Subcutaneous abdominal adipose tissue (tissue), 5 donors: ENCODE data around the gene ACTR10.
"Not testable (repeated sequence)": the region's sequence is repeated elsewhere in the genome, so short reads cannot be mapped to it uniquely, and the experiment has no call there.

Experiments
- H3K27ac ChIP-seq: one replicate; pipeline ENCODE4 v1.7.0; 2013; ENCODE audit warnings: low read depth, mild to moderate bottlenecking, inconsistent platforms, low read length, moderate library complexity
- H3K27me3 ChIP-seq, 5 donors: one replicate each; pipeline ENCODE4 v1.7.0; 2013; ENCODE audit warnings: low read length in 5 of 5, inconsistent platforms in 1 of 5; ENCODE audit not compliant: control insufficient read depth in 5 of 5, insufficient read depth in 4 of 5
- H3K36me3 ChIP-seq, 5 donors: one replicate each; pipeline ENCODE4 v1.7.0; 2013; ENCODE audit warnings: low read length in 5 of 5; ENCODE audit not compliant: control insufficient read depth in 5 of 5, insufficient read depth in 5 of 5
- H3K4me1 ChIP-seq, 5 donors: one replicate each; pipeline ENCODE4 v1.7.0; 2013; ENCODE audit warnings: low read length in 5 of 5, mild to moderate bottlenecking in 3 of 5, moderate library complexity in 1 of 5; ENCODE audit not compliant: control insufficient read depth in 5 of 5, insufficient read depth in 5 of 5
- H3K4me3 ChIP-seq, 5 donors: one replicate each; pipeline ENCODE4 v1.7.0; 2013; ENCODE audit warnings: low read length in 5 of 5, low read depth in 1 of 5
- H3K9ac ChIP-seq, 5 donors: one replicate each; pipeline ENCODE4 v1.7.0; 2013; ENCODE audit warnings: low read length in 5 of 5, mild to moderate bottlenecking in 4 of 5, moderate library complexity in 3 of 5
- H3K9me3 ChIP-seq, 5 donors: one replicate each; pipeline ENCODE4 v1.7.0; 2013; ENCODE audit warnings: low read length in 5 of 5; ENCODE audit not compliant: control insufficient read depth in 5 of 5
- donor health status: healthy.
- donor health status: healthy.
- donor health status: healthy.
- donor health status: healthy.
- donor health status: healthy.

Gene ACTR10

DNA sequence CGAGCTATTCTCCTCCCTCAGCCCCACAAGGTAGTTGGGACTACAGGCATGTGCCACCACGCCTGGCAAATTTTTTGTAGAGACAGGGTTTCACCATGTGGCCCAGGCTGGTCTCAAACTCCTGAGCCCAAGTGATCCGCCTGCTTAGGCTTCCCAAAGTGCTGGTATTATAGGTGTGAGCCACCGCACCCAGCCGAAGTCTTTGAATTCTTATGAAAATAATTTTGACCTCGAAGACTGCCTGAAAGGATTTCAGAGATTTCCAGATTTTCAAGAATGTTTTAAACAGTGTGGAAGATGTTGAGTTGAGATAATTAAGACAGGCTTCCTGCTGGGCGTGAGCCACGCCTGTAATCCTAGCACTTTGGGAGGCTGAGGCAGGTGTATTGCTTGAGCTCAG lies 49.7 kb downstream of the ACTR10 start:
- Histone ChIP-seq H3K27ac (no peak overlapping the region), H3K9me3 (no peaks in the 10 kb centered on the region), H3K36me3 (peaks cover 15 to 56% (median 30%) of the 10 kb centered on the region in 5 donors), H3K4me3 (no peak overlapping the region), H3K9ac (no peak overlapping the region), H3K27me3 (peaks cover 0 to under 1% (median 0%) of the 10 kb centered on the region in 5 donors), H3K4me1 (peaks cover 12 to 30% (median 22%) of the 10 kb centered on the region in 5 donors)

DNA sequence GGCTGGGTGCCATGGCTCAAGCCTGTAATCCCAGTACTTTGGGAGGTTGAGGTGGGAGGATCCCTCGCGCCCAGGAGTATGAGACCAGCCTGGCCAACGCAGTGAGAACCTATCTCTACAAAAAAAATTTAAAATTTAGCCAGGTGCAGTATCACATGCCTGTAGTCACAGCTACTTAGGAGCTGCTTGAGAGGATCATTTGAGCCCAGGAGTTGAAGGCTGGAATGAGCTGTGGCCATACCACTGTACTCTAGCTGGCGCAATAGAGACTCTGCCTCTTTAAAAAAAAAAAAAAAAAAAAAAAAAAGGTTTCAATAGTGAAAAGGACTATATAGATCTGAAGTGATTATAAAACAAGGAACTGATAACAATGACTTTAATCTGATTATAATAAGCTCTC lies 58.2 kb downstream of the ACTR10 start:
- peaks cover 26 to 92% (median 54%) of the 10 kb centered on the region in 5 donors for H3K36me3 ChIP-seq

DNA sequence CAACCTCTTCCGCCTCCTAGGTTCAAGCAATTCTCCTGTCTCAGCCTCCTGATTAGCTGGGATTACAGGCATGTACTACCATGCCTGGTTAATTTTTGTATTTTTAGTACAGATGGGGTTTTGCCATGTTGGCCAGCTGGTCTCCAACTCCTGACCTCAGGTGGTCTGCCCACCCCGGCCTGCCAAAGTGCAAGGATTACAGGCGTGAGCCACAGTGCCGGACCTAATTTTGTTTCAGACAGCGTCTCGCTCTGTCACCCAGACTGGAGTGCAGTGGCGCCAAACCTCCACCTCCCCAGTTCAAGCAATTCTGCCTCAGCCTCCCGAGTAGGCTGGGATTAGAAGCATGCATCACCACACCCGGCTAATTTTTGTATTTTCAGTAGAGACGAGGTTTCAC lies 62.1 kb downstream of the ACTR10 start:
- H3K4me3 ChIP-seq, H3K9ac ChIP-seq, H3K27ac ChIP-seq, H3K27me3 ChIP-seq, H3K4me1 ChIP-seq, H3K9me3 ChIP-seq: not testable (repeated sequence)
- H3K36me3 ChIP-seq = peaks cover 48 to 99% (median 79%) of the 10 kb centered on the region in 5 donors

More for the DNA sequence above, 58.2 kb downstream of the ACTR10 start:
- Histone ChIP-seq H3K4me1 (no peaks in the 10 kb centered on the region), H3K4me3 (no peak overlapping the region), H3K9me3 (no peaks in the 10 kb centered on the region), H3K9ac (no peak overlapping the region), H3K27me3 (no peaks in the 10 kb centered on the region), H3K27ac (no peak overlapping the region)

DNA sequence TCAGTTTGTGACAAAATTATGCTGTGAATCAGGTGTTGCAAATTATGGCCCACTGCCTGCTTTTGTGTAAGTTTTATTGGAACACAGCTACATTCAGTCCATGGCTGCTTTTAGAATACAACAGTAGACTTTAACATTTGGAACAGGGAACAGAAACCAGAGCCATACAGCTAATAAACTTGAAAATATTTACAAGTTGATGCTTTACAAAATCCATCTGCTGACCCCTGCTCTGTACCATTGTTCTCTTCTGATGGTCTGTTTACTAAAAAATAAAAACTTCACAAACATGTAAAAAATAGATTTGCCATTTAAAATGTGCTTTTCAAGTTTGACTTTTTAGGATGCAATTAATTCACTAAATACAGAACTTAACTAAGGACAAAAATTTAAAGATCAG lies 65.5 kb downstream of the ACTR10 start:
- Histone ChIP-seq H3K36me3 (peaks cover 49 to 99% (median 75%) of the 10 kb centered on the region in 5 donors), H3K4me1 (no peaks in the 10 kb centered on the region), H3K9me3 (no peaks in the 10 kb centered on the region), H3K27ac (no peak overlapping the region), H3K27me3 (no peaks in the 10 kb centered on the region), H3K4me3 (no peak overlapping the region), H3K9ac (no peak overlapping the region)

DNA sequence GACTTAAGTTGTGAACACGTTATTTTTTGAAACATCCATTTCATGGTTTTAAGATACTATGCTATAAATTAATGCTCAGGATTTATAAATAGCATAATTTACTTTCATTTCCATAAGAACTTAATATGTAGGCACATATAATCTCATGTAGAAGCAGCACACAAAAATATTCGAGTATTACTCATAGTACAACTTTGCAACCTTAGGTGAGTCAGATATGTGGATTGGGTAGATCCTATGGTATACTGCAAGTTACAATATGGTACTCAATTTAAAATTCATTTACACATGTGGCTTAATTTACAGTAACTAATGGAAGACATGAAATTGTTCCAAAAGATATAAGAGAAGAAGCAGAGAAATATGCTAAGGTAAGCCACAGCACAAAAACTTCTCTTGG lies 70.7 kb downstream of the ACTR10 start:
- H3K27me3 ChIP-seq = no peaks in the 10 kb centered on the region
- peaks cover 0 to 1% (median 0%) of the 10 kb centered on the region in 5 donors for H3K4me1 ChIP-seq
- peaks cover 51 to 86% (median 67%) of the 10 kb centered on the region in 5 donors for H3K36me3 ChIP-seq
- H3K9me3 ChIP-seq = no peaks in the 10 kb centered on the region
- no peak overlapping the region for H3K27ac ChIP-seq
- H3K4me3 ChIP-seq = no peak overlapping the region
- H3K9ac ChIP-seq = no peak overlapping the region

DNA sequence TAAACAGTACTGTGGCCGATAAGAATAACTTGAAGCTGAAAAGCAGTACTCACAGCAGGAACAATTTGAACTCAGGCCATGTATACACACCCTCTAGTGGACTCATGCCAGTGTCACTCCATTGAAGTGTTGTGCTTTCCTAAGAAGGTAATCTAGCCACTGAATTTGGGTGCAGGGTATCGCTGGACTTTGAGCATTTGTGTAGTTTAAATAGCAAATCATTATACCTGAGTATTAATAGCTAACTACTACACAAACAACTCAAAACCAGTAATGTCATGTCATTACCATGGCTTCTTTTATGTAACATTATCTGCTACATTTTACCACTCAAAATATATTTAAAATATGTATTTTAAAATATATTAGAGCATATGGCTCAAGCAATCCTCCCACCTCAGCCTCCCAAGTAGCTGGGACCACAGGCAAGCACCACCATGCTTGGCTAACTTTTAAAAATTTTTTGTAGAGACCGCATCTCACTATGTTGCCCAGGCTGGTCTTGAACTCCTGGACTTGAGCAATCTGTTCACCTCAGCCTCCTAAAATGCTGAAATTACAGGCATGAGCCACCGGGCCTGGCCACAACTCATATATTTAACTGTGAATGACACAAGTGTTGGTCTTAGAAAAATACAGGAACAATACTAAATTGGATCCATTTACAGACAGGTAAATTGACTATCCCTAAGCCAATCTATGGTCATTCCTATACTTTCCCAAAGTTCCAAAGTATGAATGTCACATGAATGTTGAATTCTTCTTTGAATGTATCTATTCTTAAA lies 72.8 kb downstream of the ACTR10 start:
- H3K36me3 ChIP-seq = peaks cover 34 to 70% (median 59%) of the 10 kb centered on the region in 5 donors

DNA sequence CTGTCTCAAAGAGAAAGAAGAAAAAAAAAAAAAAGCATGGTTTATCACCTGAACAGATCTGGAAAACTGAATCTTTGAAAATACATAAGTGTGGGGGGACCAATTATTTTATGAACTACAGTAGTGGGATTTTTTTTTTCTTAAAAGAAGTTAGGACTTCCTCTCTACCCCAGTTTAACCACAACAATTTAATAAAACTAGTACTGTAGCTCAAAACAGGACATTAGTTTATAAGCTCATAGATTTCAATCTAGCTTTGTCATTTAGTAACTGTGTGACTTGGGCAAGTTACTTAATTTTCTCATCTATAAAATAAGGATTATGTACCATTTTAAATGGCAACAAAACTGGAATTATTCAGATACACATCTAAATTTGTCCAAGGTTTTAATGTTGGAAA lies 74.9 kb downstream of the ACTR10 start:
- no peak overlapping the region for H3K4me3 ChIP-seq
- no peak overlapping the region for H3K9ac ChIP-seq
- peaks cover 0 to 10% (median 3%) of the 10 kb centered on the region in 5 donors for H3K4me1 ChIP-seq
- H3K27me3 ChIP-seq = no peaks in the 10 kb centered on the region
- no peaks in the 10 kb centered on the region for H3K9me3 ChIP-seq
- peaks cover 24 to 61% (median 45%) of the 10 kb centered on the region in 5 donors for H3K36me3 ChIP-seq
- H3K27ac ChIP-seq = no peak overlapping the region

More for the DNA sequence above, 72.8 kb downstream of the ACTR10 start:
- Histone ChIP-seq H3K9me3 (no peaks in the 10 kb centered on the region), H3K4me1 (peaks cover 0 to 10% (median 3%) of the 10 kb centered on the region in 5 donors), H3K27me3 (no peaks in the 10 kb centered on the region), H3K9ac (no peak overlapping the region), H3K27ac (no peak overlapping the region), H3K4me3 (no peak overlapping the region)

DNA sequence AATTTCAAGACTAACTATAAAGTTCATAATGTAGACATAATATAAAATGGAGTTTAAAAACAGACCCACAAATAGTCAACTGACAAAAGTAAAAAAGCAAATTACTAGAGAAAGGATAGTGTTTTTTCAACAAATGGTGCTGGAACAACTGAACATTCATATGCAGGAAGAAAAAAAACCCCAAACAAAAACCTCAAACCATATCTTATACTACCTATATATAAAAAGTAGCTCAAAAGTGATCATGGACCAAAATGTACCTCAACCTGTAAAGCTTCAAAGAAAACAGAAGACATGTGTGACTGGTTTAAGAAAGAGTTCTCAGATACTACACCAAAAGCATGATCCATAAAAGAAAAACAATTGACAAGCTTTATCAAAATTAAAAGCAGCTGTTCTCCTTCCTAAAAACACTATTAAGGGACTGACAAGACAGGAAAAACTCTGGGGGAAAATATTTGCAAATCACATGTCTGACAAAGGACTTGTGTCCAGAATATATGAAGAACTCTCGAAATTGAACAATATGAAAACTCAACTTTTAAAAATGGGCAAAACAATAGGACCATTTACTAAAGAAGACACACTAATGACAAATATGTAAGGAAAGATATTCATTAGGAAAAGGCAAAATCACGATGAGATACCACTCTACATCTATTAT lies 75.7 kb downstream of the ACTR10 start:
- Histone ChIP-seq H3K9ac (no peak overlapping the region), H3K4me3 (no peak overlapping the region), H3K27me3 (no peaks in the 10 kb centered on the region), H3K4me1 (peaks cover 0 to 12% (median 4%) of the 10 kb centered on the region in 5 donors), H3K27ac (no peak overlapping the region), H3K9me3 (no peaks in the 10 kb centered on the region), H3K36me3 (peaks cover 18 to 53% (median 38%) of the 10 kb centered on the region in 5 donors)

DNA sequence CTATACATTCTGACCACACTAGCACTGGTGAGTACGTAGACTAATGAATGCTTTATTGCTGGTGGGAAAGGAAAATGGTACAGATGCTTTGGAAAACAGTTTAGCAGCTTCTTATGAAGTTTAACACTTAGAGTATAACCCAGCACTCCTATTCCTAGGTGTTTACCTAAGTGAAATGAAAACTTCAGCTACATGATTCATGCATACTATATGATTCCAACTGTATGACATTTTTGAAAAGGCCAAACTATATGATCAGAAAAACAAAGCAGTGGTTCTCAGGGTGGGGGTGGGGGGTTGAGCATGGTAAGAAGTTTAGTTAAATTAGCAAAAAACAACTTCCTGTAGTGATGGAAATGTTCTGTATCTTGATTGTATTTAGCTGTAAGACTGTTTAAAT lies 76.3 kb downstream of the ACTR10 start:
- Histone ChIP-seq H3K36me3 (peaks cover 16 to 50% (median 35%) of the 10 kb centered on the region in 5 donors), H3K9ac (no peak overlapping the region), H3K27me3 (no peaks in the 10 kb centered on the region), H3K4me1 (peaks cover 0 to 17% (median 9%) of the 10 kb centered on the region in 5 donors), H3K9me3 (no peaks in the 10 kb centered on the region), H3K4me3 (no peak overlapping the region), H3K27ac (no peak overlapping the region)

DNA sequence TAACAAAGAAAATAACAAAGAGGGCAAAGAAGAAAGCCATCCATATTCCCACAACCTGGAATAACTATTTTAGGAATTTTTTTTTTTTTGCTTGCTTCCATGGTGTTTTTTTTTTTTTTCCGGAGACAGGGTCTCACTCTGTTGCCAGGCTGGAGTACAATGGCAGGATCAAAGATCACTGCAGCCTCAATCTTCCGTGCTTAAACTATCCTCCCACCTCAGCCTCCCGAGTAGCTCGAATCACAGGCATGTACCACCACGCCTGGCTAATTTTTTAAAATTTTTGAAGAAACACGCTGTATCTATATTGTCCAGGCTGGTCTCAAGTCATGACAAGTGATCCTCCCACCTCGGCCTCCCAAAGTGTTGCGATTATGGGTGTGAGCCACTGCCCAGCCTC lies 78.2 kb downstream of the ACTR10 start:
- Histone ChIP-seq H3K4me1 (peaks cover 0 to 27% (median 17%) of the 10 kb centered on the region in 5 donors), H3K9me3 (no peaks in the 10 kb centered on the region), H3K27ac (no peak overlapping the region), H3K4me3 (no peak overlapping the region), H3K27me3 (no peaks in the 10 kb centered on the region), H3K9ac (no peak overlapping the region), H3K36me3 (peaks cover 2 to 34% (median 18%) of the 10 kb centered on the region in 5 donors)
